HG02642 (cell line): ENCODE data around the gene SRGAP3.

Source experiments
- ATAC-seq: cut with Tn5 transposase; IDR thresholded peaks from one replicate; pipeline ENCODE4 v1.9.1; 2021; ENCODE audit warnings: mild to moderate bottlenecking; ENCODE audit not compliant: unreplicated experiment, poor library complexity

SRGAP3 gene

GRCh38 chr3:8954938-8955763 is 294.3 kb downstream of the SRGAP3 start:
- peak; percentile 83 for ATAC-seq

- no peak for ATAC-seq
Measured at GRCh38 chr3:8953313-8953712, 296.1 kb downstream of the SRGAP3 start.

GRCh38 chr3:8952130-8952529 is 297.3 kb downstream of the SRGAP3 start:
- no peak for ATAC-seq

- no peak for ATAC-seq
Measured at GRCh38 chr3:8945890-8946600, 303.4 kb downstream of the SRGAP3 start.

- ATAC-seq, result no peak
Measured at GRCh38 chr3:8942746-8943488, 306.5 kb downstream of the SRGAP3 start.

- no peak for ATAC-seq
Measured at GRCh38 chr3:8942115-8942514, 307.3 kb downstream of the SRGAP3 start.

- peak; percentile 44 for ATAC-seq
Measured at GRCh38 chr3:8938021-8938420, 311.4 kb downstream of the SRGAP3 start.

GRCh38 chr3:8937064-8938020 is 312.1 kb downstream of the SRGAP3 start:
- no peak for ATAC-seq

- no peak for ATAC-seq
Measured at GRCh38 chr3:8932507-8932906, 316.9 kb downstream of the SRGAP3 start.

- ATAC-seq, result no peak
Measured at GRCh38 chr3:8931342-8931741, 318.1 kb downstream of the SRGAP3 start.
